Activated T-cell treated with anti-CD3 and anti-CD28 coated beads, Interleukin-2, amount 50 U/mL, for 72 hours (primary cell): ENCODE measurements around the gene GPR160. TPM values are rescaled to one million over a fixed set of nuclear protein-coding genes. Genes with fewer than 3 reads are reported as not detected.

Experiments
- ATAC-seq, 2 donors: fragments of 150-1000 bp; cut with Tn5 transposase; replicated peaks in 1 of 2; 2 replicates each; pipeline ENCODE4 v1.10.0; 2021; ENCODE audit warnings: moderate library complexity in 2 of 2, mild to moderate bottlenecking in 1 of 2
- DNase-seq, 2 donors: peaks; one replicate each; pipeline ENCODE4 v3.0.0; 2021 to 2022; ENCODE audit warnings: mixed read lengths in 1 of 2
- H3K27ac Mint-ChIP-seq: one replicate; pipeline ENCODE4 v1.8.0; 2022; ENCODE audit warnings: mild to moderate bottlenecking, moderate library complexity, mixed read lengths
- H3K27me3 Mint-ChIP-seq: one replicate; pipeline ENCODE4 v1.8.0; 2022; ENCODE audit warnings: low read depth, mixed read lengths
- H3K36me3 Mint-ChIP-seq, 2 donors: one replicate each; pipeline ENCODE4 v1.8.0; 2022; ENCODE audit warnings: mixed read lengths in 2 of 2, mild to moderate bottlenecking in 1 of 2; ENCODE audit not compliant: insufficient read depth in 2 of 2
- H3K4me1 Mint-ChIP-seq: one replicate; pipeline ENCODE4 v1.8.0; 2022; ENCODE audit warnings: low read depth, mixed read lengths
- H3K4me3 Mint-ChIP-seq, 2 donors: one replicate each; pipeline ENCODE4 v1.8.0; 2022; ENCODE audit warnings: mild to moderate bottlenecking in 2 of 2, mixed read lengths in 2 of 2, moderate library complexity in 2 of 2
- H3K9me3 Mint-ChIP-seq, 2 donors: one replicate each; pipeline ENCODE4 v1.8.0; 2022; ENCODE audit warnings: mixed read lengths in 2 of 2
- total RNA-seq, 2 donors: library from RNA; stranded (reverse); gene quantifications; one replicate each; pipeline ENCODE4 v1.2.3, GENCODE V29; 2022

GPR160 gene
- total RNA-seq, 2 donors from 2014 or later, result 13.3 to 14.4 TPM

DNA sequence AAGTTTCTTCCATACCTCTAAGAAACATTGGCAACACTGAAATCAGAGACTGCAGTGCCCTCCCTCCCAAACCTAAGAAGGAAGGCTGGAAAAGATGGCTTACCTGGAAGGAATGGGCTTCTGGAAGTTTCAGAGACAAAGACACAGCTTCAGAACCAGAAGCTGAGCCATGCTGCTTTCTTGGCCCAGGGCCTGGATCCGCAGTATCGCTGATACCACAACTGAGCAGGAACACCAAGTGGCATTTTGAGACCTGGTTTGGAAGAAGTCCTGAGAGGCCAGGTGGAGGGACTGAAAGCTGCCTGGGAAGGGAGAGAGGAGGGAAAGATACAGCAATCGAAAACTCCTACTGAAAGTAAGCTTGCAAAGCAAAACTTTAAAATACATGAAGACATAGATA is 19.8 kb downstream of the GPR160 start:
- peaks cover 50% of the 10 kb centered on the region for H3K4me1 Mint-ChIP-seq
- H3K27me3 Mint-ChIP-seq, result no peaks in the 10 kb centered on the region
- peak overlapping the region; percentile 99 for H3K27ac Mint-ChIP-seq
- no peak for ATAC-seq
- peaks cover 0 to 5% of the 10 kb centered on the region in 2 donors for H3K36me3 Mint-ChIP-seq
- DNase-seq, result no peak
- peak overlapping the region; percentile 68 to 92 for H3K4me3 Mint-ChIP-seq
- peaks cover 0 to 2% of the 10 kb centered on the region in 2 donors for H3K9me3 Mint-ChIP-seq

- Mint-ChIP-seq H3K4me1 (peaks cover 50% of the 10 kb centered on the region), H3K27ac (peak overlapping the region; percentile 99), H3K9me3 (peaks cover 0 to 2% of the 10 kb centered on the region in 2 donors), H3K36me3 (peaks cover 0 to 5% of the 10 kb centered on the region in 2 donors), H3K4me3 (peak overlapping the region; percentile 68 to 92), H3K27me3 (no peaks in the 10 kb centered on the region)
- peak; percentile 37 to 52 for DNase-seq
- ATAC-seq, result peak in 1 of 2 donors; percentile 20
Observed at GRCh38 chr3:170058127-170058526, 20.3 kb downstream of the GPR160 start.

DNA sequence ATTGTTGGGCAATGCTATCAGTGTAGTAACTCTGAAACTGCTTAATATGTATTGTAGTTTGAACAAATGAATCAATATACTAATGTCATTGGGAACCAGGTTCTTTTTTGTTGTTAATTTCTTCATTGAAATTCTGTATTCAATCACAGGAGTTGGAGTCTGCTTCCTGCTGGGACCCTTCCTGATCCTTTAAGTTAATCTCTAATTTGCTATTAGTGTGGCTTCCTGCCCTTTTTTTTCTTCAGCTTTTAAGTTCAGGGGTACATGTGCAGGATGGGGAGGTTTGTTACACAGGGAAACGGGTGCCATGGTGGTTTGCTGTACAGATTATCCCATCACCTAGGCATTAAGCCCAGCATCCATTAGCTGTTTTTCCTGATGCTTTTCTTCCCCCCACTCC is 21.7 kb downstream of the GPR160 start:
- no peaks in the 10 kb centered on the region for H3K27me3 Mint-ChIP-seq
- H3K4me3 Mint-ChIP-seq, result no peak overlapping the region
- no peak overlapping the region for H3K27ac Mint-ChIP-seq
- peaks cover 43% of the 10 kb centered on the region for H3K4me1 Mint-ChIP-seq
- no peak for ATAC-seq
- peaks cover 0 to 2% of the 10 kb centered on the region in 2 donors for H3K9me3 Mint-ChIP-seq
- peaks cover 0 to 5% of the 10 kb centered on the region in 2 donors for H3K36me3 Mint-ChIP-seq
- no peak for DNase-seq

DNA sequence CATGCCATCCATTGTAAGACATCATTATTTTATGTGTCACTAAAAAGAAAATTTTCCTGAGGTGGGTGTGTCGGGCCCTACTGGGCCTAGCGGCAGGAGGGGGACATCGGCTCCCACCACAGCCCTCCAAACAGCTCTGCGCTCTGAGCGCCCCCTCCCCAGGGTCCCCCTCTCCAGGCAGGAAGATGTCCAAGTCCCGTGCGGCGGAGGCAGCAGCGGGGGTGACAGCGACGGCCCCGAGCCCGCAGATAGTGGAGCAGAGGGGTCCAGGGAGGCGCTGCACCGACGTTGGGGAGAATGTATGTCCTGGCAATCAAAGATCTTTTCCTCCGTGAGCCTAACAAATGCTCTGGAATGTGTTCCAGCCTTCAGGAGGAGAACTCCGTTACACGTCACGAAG is 24.3 kb downstream of the GPR160 start:
- peaks cover 16% of the 10 kb centered on the region for H3K4me1 Mint-ChIP-seq
- no peak overlapping the region for H3K27ac Mint-ChIP-seq
- H3K9me3 Mint-ChIP-seq, result peaks cover 0 to 2% of the 10 kb centered on the region in 2 donors
- peaks cover 0 to 4% of the 10 kb centered on the region in 2 donors for H3K36me3 Mint-ChIP-seq
- no peaks in the 10 kb centered on the region for H3K27me3 Mint-ChIP-seq
- H3K4me3 Mint-ChIP-seq, result no peak overlapping the region
- no peak for DNase-seq
- no peak for ATAC-seq

DNA sequence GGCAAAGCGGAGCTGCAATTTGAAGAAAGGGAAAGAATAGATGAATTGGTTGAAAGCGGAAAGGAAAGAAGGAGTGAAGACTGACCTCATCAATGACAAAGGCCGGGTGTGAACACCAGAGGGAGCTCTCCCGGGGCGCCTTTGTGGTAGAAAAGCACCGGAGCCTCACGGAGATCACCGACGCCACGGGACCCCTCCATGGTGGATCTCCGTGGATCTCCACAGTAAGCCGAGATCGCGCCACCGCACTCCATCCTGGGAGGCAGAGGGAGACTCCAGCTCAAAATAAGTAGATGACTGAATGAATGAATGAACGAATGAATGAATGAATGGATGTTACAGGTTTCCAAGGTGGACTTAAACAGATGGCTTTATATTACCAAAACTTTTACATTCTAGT is 25.0 kb downstream of the GPR160 start:
- H3K27ac Mint-ChIP-seq, result no peak overlapping the region
- no peaks in the 10 kb centered on the region for H3K27me3 Mint-ChIP-seq
- H3K4me1 Mint-ChIP-seq, result peaks cover 9% of the 10 kb centered on the region
- H3K9me3 Mint-ChIP-seq, result no peaks in the 10 kb centered on the region
- ATAC-seq (no peak), DNase-seq (no peak)
- H3K4me3 Mint-ChIP-seq, result no peak overlapping the region
- H3K36me3 Mint-ChIP-seq, result peaks cover 0 to 2% of the 10 kb centered on the region in 2 donors

- Mint-ChIP-seq H3K4me3 (no peak overlapping the region), H3K4me1 (peaks cover under 1% of the 10 kb centered on the region), H3K36me3 (peaks cover 0 to 2% of the 10 kb centered on the region in 2 donors), H3K9me3 (no peaks in the 10 kb centered on the region), H3K27ac (no peak overlapping the region), H3K27me3 (no peaks in the 10 kb centered on the region)
- no peak for DNase-seq
- ATAC-seq, result no peak
Observed at GRCh38 chr3:170063691-170064090, 25.9 kb downstream of the GPR160 start.

- Mint-ChIP-seq H3K27me3 (no peaks in the 10 kb centered on the region), H3K36me3 (peaks cover 0 to 2% of the 10 kb centered on the region in 2 donors), H3K4me1 (no peaks in the 10 kb centered on the region), H3K27ac (no peak overlapping the region), H3K9me3 (no peaks in the 10 kb centered on the region), H3K4me3 (no peak overlapping the region)
- ATAC-seq, result no peak
- no peak for DNase-seq
Observed at GRCh38 chr3:170064108-170064507, 26.3 kb downstream of the GPR160 start.

- Mint-ChIP-seq H3K27ac (no peak overlapping the region), H3K4me1 (peaks cover 11% of the 10 kb centered on the region), H3K36me3 (peaks cover 2 to 9% of the 10 kb centered on the region in 2 donors), H3K4me3 (no peak overlapping the region), H3K27me3 (no peaks in the 10 kb centered on the region), H3K9me3 (peaks cover 7 to 9% of the 10 kb centered on the region in 2 donors)
- DNase-seq (no peak), ATAC-seq (no peak)
Observed at GRCh38 chr3:170075441-170076091, 37.8 kb downstream of the GPR160 start.

GRCh38 chr3:170076715-170077238 is 39.0 kb downstream of the GPR160 start:
- Mint-ChIP-seq H3K9me3 (peaks cover 6 to 9% of the 10 kb centered on the region in 2 donors), H3K4me1 (peaks cover 11% of the 10 kb centered on the region), H3K27me3 (no peaks in the 10 kb centered on the region), H3K4me3 (no peak overlapping the region), H3K27ac (no peak overlapping the region), H3K36me3 (peaks cover 2 to 9% of the 10 kb centered on the region in 2 donors)
- ATAC-seq, result no peak
- DNase-seq, result no peak

- H3K4me3 Mint-ChIP-seq, result no peak overlapping the region
- peaks cover 3 to 7% of the 10 kb centered on the region in 2 donors for H3K9me3 Mint-ChIP-seq
- DNase-seq (no peak), ATAC-seq (no peak)
- H3K4me1 Mint-ChIP-seq, result peaks cover 11% of the 10 kb centered on the region
- peaks cover 2 to 9% of the 10 kb centered on the region in 2 donors for H3K36me3 Mint-ChIP-seq
- H3K27ac Mint-ChIP-seq, result no peak overlapping the region
- no peaks in the 10 kb centered on the region for H3K27me3 Mint-ChIP-seq
Observed at GRCh38 chr3:170077361-170077760, 39.6 kb downstream of the GPR160 start.

GRCh38 chr3:170078620-170079281 is 41.0 kb downstream of the GPR160 start:
- Mint-ChIP-seq H3K9me3 (no peaks in the 10 kb centered on the region), H3K4me3 (no peak overlapping the region), H3K27ac (no peak overlapping the region), H3K4me1 (peaks cover 11% of the 10 kb centered on the region), H3K36me3 (peaks cover 3 to 6% of the 10 kb centered on the region in 2 donors), H3K27me3 (no peaks in the 10 kb centered on the region)
- DNase-seq (no peak), ATAC-seq (peak in 1 of 2 donors; percentile 39)

- Mint-ChIP-seq H3K4me3 (no peak overlapping the region), H3K36me3 (peaks cover 3 to 6% of the 10 kb centered on the region in 2 donors), H3K27me3 (no peaks in the 10 kb centered on the region), H3K9me3 (no peaks in the 10 kb centered on the region), H3K4me1 (peaks cover 11% of the 10 kb centered on the region), H3K27ac (no peak overlapping the region)
- DNase-seq (no peak), ATAC-seq (no peak)
Observed at GRCh38 chr3:170079536-170080165, 41.9 kb downstream of the GPR160 start.

DNA sequence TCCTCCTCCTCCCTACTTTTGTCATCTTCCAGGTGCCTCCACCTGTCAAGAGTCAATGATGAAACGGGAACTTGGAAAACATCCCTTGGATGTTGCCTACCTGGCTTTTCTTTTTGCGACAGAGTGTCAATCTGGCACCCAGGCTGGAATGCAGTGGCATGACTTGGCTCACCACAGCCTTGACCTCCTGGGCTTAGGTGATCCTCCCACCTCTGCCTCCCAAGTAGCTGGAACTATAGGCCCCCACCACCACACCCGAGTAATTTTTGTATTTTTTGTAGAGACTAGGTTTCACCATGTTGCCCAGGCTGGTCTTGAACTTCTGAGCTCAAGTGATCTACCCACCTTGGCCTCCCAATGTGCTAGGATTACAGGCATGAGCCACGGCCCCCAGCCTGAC is 42.8 kb downstream of the GPR160 start:
- H3K36me3 Mint-ChIP-seq, result peaks cover 4 to 9% of the 10 kb centered on the region in 2 donors
- peak overlapping the region; percentile 17 for H3K27ac Mint-ChIP-seq
- H3K4me1 Mint-ChIP-seq, result peaks cover 11% of the 10 kb centered on the region

More for the DNA sequence above, 42.8 kb downstream of the GPR160 start:
- ATAC-seq (no peak), DNase-seq (no peak)
- Mint-ChIP-seq H3K9me3 (no peaks in the 10 kb centered on the region), H3K4me3 (no peak overlapping the region), H3K27me3 (no peaks in the 10 kb centered on the region)
